SK-N-SH (cell line): ENCODE data around the gene RAB5IF. TPM values are rescaled to one million over a fixed set of nuclear protein-coding genes. Genes with fewer than 3 reads are reported as not detected.

Source experiments
- CTCF ChIA-PET: fragments of 300-600, 350-600 bp; formaldehyde crosslinking; extraction: SDS; loops from one replicate; lab custom pipeline; 2021; lab: Yijun Ruan, JAX
- POLR2A ChIA-PET: fragments of 350-600 bp; sonication (Branson Sonifier 250); formaldehyde crosslinking; extraction: SDS; loops from one replicate; lab custom pipeline; 2020; ENCODE audit warnings: antibody characterized with exemption, inconsistent platforms; lab: Yijun Ruan, JAX
- DNase-seq: peaks from one replicate; pipeline ENCODE4 v3.0.0; 2012
- H2AFZ ChIP-seq: fragments of 200-600 bp; sonication (generic); 2 replicates; pipeline ENCODE4 v1.8.1; 2016; ENCODE audit warnings: antibody characterized with exemption, mild to moderate bottlenecking, low read depth
- H3F3A ChIP-seq: fragments of 200-600 bp; sonication (generic); replicated peaks from 2 replicates; pipeline ENCODE3; 2016; ENCODE audit warnings: antibody characterized with exemption, mild to moderate bottlenecking; ENCODE audit not compliant: insufficient read depth
- H3K27ac ChIP-seq, 2 experiments: fragments of 200-500 bp in 1 of 2; fragments of 200-600 bp in 1 of 2; sonication (Bioruptor generic) in 1 of 2; sonication (generic), shearing (Covaris generic) in 1 of 2; 2 replicates each; pipeline versions ENCODE4 v1.5.1 to v1.6.1; 2014 to 2016; ENCODE audit warnings: low read depth in 2 of 2, inconsistent platforms in 1 of 2, low read length in 1 of 2, mild to moderate bottlenecking in 1 of 2, mixed read lengths in 1 of 2
- H3K27me3 ChIP-seq: fragments of 200-600 bp; sonication (generic), shearing (Covaris generic); 2 replicates; pipeline ENCODE4 v1.6.1; 2016; ENCODE audit warnings: mixed run types; ENCODE audit not compliant: insufficient read depth
- H3K36me3 ChIP-seq, 2 experiments: fragments of 200-500 bp in 1 of 2; fragments of 200-600 bp in 1 of 2; sonication (Bioruptor generic) in 1 of 2; sonication (generic) in 1 of 2; replicated peaks in 1 of 2; 2 replicates each; pipeline versions ENCODE3 to v1.5.1; 2014 to 2016; ENCODE audit warnings: low read length in 1 of 2, mild to moderate bottlenecking in 1 of 2; ENCODE audit not compliant: insufficient read depth in 2 of 2, control insufficient read depth in 1 of 2
- H3K4me1 ChIP-seq, 2 experiments: fragments of 200-500 bp in 1 of 2; fragments of 200-600 bp in 1 of 2; sonication (Bioruptor generic) in 1 of 2; sonication (generic), shearing (Covaris generic) in 1 of 2; 2 replicates each; pipeline versions ENCODE4 v1.5.1 to v1.6.1; 2014 to 2016; ENCODE audit warnings: low read depth in 1 of 2, low read length in 1 of 2, mixed run types in 1 of 2; ENCODE audit not compliant: insufficient read depth in 2 of 2, control insufficient read depth in 1 of 2
- H3K4me2 ChIP-seq: fragments of 200-600 bp; sonication (generic), shearing (Covaris generic); 2 replicates; pipeline ENCODE4 v1.6.1; 2017; ENCODE audit warnings: mixed run types
- H3K4me3 ChIP-seq, 2 experiments: fragments of 200-500 bp in 1 of 2; fragments of 200-600 bp in 1 of 2; sonication (Bioruptor generic) in 1 of 2; sonication (generic), shearing (Covaris generic) in 1 of 2; 2 replicates each; pipeline versions ENCODE4 v1.5.1 to v1.8.1; 2014 to 2016; ENCODE audit warnings: low read depth in 2 of 2, inconsistent platforms in 1 of 2, low read length in 1 of 2, mild to moderate bottlenecking in 1 of 2, mixed read lengths in 1 of 2, moderate library complexity in 1 of 2
- H3K79me2 ChIP-seq: fragments of 200-600 bp; sonication (generic); 2 replicates; pipeline ENCODE4 v1.8.1; 2017; ENCODE audit warnings: mild to moderate bottlenecking; ENCODE audit not compliant: insufficient read depth
- H3K9ac ChIP-seq: fragments of 200-600 bp; sonication (generic); 2 replicates; pipeline ENCODE4 v1.6.1; 2017; ENCODE audit warnings: mixed run types
- H3K9me2 ChIP-seq: fragments of 200-600 bp; sonication (generic); 2 replicates; pipeline ENCODE4 v1.6.1; 2017; ENCODE audit warnings: mixed run types
- H3K9me3 ChIP-seq: fragments of 200-600 bp; sonication (generic); 2 replicates; pipeline ENCODE4 v1.6.1; 2017; ENCODE audit warnings: mixed run types, mild to moderate bottlenecking, moderate library complexity
- H4K20me1 ChIP-seq: fragments of 200-600 bp; sonication (generic); 2 replicates; pipeline ENCODE4 v1.6.1; 2017; ENCODE audit warnings: mild to moderate bottlenecking, mixed run types; ENCODE audit not compliant: insufficient read depth
- CTCF ChIP-seq: fragments of 200-600 bp; sonication (generic); IDR thresholded peaks from 2 replicates; pipeline ENCODE4 v1.6.1; 2017; ENCODE audit warnings: antibody characterized with exemption, mild to moderate bottlenecking, moderate library complexity
- GABPA ChIP-seq: IDR thresholded peaks from 2 replicates; pipeline ENCODE4 v1.4.0; 2012; ENCODE audit warnings: low read depth, mild to moderate bottlenecking
- NFIC ChIP-seq: IDR thresholded peaks from 2 replicates; pipeline ENCODE4 v1.4.0; 2012; ENCODE audit warnings: borderline replicate concordance
- RAD21 ChIP-seq: IDR thresholded peaks from 2 replicates; pipeline ENCODE4 v1.6.1; 2012; ENCODE audit warnings: mild to moderate bottlenecking, low read length
- SMC3 ChIP-seq: IDR thresholded peaks from 2 replicates; pipeline ENCODE4 v1.6.1; 2012; ENCODE audit warnings: low read depth, low read length, improper control_type of control experiment
- USF2 ChIP-seq: fragments of 150-350 bp; IDR thresholded peaks from 2 replicates; pipeline ENCODE4 v1.6.1; 2017; ENCODE audit warnings: antibody characterized with exemption, low read length, low read depth, borderline replicate concordance
- WGBS: methylation state at CpG from one replicate; pipeline ENCODE4 v1.1.6; 2017; ENCODE audit warnings: low lambda C conversion rate; 5-methylcytosine and 5-hydroxymethylcytosine counted together
- polyA plus RNA-seq, 3 experiments: library from polyadenylated mRNA; depleted of rRNA; stranded (reverse); fragments of >200 nt; gene quantifications; 2 replicates each; pipeline ENCODE4 v1.2.3, GENCODE V29; 2012

The RAB5IF gene
- polyA plus RNA-seq, 1 of the 3 experiments (the other 2 are of a cell fraction): 91.1 TPM

- Histone ChIP-seq H4K20me1 (no peaks in the 10 kb centered on the region), H3F3A (peaks cover 3% of the 10 kb centered on the region), H3K27me3 (no peaks in the 10 kb centered on the region), H3K27ac (no peak overlapping the region), H2AFZ (no peak overlapping the region), H3K36me3 (peaks cover 5 to 8% of the 10 kb centered on the region in 2 experiments), H3K9me2 (no peaks in the 10 kb centered on the region), H3K4me2 (no peak overlapping the region), H3K4me1 (no peaks in the 10 kb centered on the region), H3K4me3 (no peak overlapping the region), H3K9ac (no peak overlapping the region), H3K9me3 (no peaks in the 10 kb centered on the region), H3K79me2 (no peaks in the 10 kb centered on the region)
- POLR2A ChIA-PET: no interaction called here
- CTCF ChIA-PET: interaction anchor here (1.3 to 4.7 kb wide), 6 partner anchors 13 to 163 kb away, joined by 3 to 37 read pairs (median 5); partner anchors contain the start of gene RAB5IF
- DNase-seq: no peak
- TF ChIP-seq NFIC: no peak
- 85% methylated on average over 5 of the region's 5 CpGs for WGBS
Measured at GRCh38 chr20:36591281-36591680, 14.3 kb upstream of the RAB5IF start.

- no peaks in the 10 kb centered on the region for H3K79me2 ChIP-seq
- H3K9me3 ChIP-seq: no peaks in the 10 kb centered on the region
- ChIA-PET POLR2A (no interaction called here), CTCF (interaction anchor here (0.7 to 4.7 kb wide), 15 partner anchors 9 to 162 kb away, joined by 3 to 37 read pairs (median 3); partner anchors contain the start of gene RAB5IF)
- H3K27me3 ChIP-seq: no peaks in the 10 kb centered on the region
- H4K20me1 ChIP-seq: no peaks in the 10 kb centered on the region
- no peak overlapping the region for H2AFZ ChIP-seq
- H3K27ac ChIP-seq: no peak overlapping the region
- no peaks in the 10 kb centered on the region for H3K4me1 ChIP-seq
- TF ChIP-seq CTCF (peak; percentile 63), RAD21 (peak; percentile 55), SMC3 (peak; percentile 63), GABPA (no peak), USF2 (no peak)
- H3F3A ChIP-seq: peaks cover 3% of the 10 kb centered on the region
- peaks cover 5 to 8% of the 10 kb centered on the region in 2 experiments for H3K36me3 ChIP-seq
- no peaks in the 10 kb centered on the region for H3K9me2 ChIP-seq
- no peak overlapping the region for H3K4me2 ChIP-seq
- DNase-seq: peak; percentile 46
- WGBS: 93% methylated on average over 9 of the region's 9 CpGs
- no peak overlapping the region for H3K4me3 ChIP-seq
- no peak overlapping the region for H3K9ac ChIP-seq
Measured at GRCh38 chr20:36591854-36592641, 13.5 kb upstream of the RAB5IF start.
